ENCODE results near the gene SULF2.
"Not testable (repeated sequence)": the region's sequence is repeated elsewhere in the genome, so short reads cannot be mapped to it uniquely, and the experiment has no call there.

The SULF2 gene
- total RNA-seq = 0 to 0.11 (median 0.04) reads per million in 3 experiments

DNA sequence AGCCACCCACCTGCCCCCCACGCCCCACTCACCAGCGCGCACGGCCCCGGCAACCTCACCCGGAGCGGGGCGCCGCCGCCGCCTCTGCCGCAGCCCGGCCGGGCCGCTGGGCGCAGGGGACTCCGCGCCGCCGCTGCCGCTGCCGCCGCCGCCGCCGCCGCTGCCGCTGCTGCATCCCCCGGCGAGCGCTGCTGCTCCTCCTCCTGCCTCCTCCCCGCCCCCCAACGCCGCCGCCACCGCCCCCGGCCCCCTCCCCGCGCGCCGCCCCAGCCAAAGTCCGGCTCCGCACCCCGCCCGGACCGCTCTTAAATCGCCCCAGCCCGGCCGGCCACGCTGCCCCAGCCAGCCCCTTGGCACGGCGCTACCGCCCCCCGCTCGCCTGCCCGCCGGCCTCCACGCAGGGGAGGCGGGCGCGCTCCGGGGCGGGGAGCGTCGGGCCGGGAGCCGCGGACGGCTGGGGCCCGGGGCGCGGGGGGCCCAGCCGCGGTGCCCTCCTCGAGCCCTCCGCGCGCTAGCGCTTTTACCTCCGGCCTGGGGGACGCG lies at the start of gene SULF2:
TSS of gene SULF2 (minus strand) at position 171 of the 543 bp plus-strand sequence. CDS start 28,118 bp downstream, outside the sequence.
- DNase-seq = no peak

GRCh38 chr20:47831675-47832074 lies 46.4 kb upstream of the SULF2 start:
- DNase-seq = not testable (repeated sequence)

- DNase-seq = not testable (repeated sequence)
Measured at GRCh38 chr20:47826716-47827115, 41.4 kb upstream of the SULF2 start.

- DNase-seq = not testable (repeated sequence)
Measured at GRCh38 chr20:47826006-47826405, 40.7 kb upstream of the SULF2 start.

GRCh38 chr20:47825011-47825762 lies 39.9 kb upstream of the SULF2 start:
- DNase-seq = no peak

DNA sequence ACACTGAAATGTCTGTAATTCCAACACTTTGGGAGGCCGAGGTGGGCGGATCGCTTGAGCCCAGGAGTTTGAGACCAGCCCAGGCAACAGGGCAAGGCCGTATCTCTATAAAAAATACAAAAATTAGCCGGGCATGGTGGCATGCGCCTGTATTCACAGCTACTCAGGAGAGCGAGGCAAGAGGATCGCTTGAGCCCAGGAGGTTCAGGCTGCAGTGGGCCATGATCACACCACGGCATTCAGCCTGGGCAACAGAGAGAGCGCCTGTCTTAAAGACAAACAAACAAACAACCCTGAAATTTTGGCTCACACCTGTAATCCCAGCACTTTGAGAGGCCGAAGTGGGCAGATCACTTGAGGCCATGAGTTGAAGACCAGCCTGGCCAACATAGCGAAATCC lies 38.7 kb upstream of the SULF2 start:
- not testable (repeated sequence) for DNase-seq

DNA sequence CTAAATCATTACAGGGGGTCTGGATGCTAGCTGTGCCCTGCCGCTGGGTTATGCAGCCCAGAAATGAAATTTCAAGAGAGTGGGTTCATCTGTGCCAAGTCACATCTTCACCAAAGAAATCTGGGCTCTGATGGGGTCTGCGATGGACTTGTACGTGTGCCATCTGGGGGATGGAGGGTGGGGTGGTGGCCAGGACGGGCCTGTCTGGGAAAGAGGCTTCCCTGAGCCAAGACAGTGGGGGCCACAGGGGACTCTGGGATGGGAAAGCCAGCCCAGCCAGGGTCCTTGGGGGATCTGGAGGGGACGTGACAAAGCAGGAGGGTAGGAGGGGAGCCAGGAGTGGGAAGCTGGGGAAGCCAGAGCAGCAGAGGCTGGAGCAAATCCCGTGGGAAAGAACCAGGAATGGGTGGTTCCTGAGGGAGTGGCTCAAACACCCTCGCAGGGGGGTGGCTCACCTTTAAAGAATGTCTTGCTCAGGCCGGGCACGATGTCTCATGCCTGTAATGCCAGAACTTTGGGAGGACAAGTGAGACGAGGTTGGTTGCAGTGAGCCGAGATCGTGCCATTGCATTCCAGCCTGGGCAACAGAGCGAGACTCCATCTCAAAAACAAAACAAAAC lies 36.3 kb upstream of the SULF2 start:
- DNase-seq = no peak

DNA sequence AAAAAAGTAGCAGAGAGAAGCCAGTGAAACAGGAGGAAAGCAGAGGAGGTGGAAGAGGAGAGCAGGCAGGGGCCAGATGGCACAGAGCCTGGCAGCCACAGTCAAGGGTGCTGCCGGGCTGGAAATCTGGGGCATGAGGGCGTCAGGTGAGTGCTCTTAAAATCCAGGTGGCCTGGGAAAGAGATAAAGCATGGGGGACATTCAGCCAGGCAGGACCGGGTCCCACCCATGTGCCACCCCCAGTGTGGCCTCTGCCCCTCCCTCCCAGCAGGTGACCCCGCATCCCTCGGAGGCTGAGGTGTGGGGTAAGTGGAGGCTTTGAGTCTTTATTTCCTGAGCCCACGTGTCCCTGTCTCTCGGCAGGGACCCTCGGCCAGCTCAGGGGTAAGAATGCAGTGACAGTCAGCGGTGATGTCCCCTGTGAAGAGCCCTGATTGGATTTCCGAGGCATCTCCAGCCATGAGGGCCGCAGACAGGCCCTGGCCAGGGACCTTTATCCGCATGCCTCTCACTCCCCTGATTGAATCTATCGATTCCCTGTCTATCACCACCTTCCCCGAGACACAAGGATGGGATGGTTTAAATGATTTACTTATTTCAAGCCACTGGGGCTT lies 33.8 kb upstream of the SULF2 start:
- no peak for DNase-seq

GRCh38 chr20:47818466-47818865 lies 33.2 kb upstream of the SULF2 start:
- DNase-seq = no peak

DNA sequence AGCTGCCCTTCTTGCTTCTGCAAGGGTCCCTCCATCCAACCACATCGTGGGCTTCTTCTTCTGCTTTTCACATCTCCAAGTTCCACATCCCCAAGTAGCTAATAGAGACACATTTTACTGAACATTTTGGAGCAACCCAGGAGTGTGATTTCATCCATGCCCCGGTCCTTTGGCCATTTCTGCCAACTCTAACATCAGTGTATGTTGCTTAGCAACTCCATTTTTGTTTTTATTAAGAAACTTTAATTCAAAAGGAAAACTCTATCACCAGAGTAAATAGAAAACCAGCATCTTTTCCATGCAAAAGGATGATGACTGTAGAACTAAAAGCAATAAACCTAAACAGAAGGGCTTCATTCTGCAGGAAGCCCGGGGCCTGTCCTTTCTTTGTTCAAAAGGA lies 32.7 kb upstream of the SULF2 start:
- DNase-seq = no peak

- DNase-seq = no peak
Measured at GRCh38 chr20:47817573-47817972, 32.3 kb upstream of the SULF2 start.

DNA sequence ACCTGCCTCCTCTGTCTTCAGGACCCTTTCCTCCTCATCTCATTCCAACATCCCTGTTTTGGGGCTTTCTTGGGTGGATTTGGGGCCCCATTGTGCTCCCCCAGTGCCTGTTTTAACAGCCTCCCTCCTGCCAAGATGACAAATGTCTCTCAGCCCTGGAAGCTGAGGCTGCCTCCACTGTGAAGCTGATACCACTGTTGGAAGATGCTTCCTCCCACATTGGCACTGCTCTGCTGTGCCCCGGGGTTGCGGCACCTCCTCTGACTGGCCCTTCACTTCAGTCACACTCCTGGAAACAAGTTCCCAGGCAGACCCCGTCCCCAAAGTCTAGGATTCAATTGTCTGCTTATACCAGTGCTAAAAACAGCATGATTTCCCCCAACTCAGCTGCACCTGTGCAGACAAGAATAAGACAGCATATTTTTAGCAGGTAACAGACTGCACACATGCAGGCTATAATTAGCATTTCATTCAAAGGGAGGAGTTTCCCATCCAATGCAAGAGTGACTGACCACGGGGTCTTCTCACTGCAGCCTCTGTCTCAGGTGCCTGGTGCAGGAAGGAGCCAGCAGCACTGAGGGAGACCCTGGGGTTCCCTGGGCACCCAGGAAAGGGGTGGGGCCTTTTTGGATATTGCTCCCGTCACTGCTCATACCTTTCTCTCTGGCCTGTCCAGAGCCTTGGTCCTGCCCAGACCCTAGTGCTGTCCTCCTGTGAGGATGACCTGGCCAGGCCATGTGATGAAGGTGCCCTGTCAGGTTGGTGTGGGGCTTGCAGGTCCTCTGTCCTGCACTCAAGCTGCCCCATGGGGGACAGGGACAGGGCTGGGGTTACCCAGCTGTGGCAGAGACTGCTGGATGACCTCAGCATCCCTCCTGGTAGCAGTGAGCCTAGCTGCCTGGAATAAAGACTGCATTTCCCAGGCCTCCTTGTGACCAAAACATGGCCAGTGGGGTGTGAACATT lies 31.5 kb upstream of the SULF2 start:
- DNase-seq = no peak

- DNase-seq = no peak
Measured at GRCh38 chr20:47815866-47816265, 30.6 kb upstream of the SULF2 start.

- DNase-seq = no peak
Measured at GRCh38 chr20:47815416-47815806, 30.1 kb upstream of the SULF2 start.

DNA sequence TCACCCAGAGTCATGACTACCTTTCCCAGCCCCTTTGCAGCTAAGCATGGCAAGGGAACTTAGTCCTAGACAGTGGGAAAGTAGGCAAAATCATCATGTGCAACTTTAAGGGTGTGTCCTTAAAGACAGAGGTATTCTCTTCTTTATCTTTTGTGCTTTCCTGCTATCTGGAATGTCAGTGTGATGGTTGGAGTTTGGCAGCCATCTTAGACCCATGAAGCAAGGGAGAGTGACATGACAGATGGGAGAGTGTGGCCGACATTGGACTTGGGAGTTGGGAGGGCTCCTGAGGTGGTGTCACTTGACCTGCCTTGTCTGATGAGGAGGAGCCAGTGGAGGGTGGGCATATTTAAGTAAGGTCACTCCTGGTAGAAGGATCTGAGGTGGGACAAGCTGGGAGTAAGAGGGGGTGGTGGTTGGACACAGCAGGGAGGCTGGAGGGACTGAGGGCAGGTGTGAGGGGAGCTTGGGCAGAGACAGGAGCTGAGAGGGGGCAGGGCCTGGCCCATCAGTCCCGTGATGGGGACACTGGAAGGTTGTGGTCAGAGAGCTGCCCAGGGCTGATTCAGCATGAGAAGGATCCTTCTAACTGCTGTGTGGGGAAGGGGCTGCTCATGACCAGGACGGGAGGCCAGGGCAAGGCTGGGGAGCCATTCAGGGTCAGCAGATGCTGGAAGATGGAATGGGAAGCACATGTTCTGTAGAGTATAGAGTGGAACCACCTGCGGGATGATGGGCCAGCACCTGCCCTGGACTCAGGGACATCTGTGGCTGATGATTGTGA lies 29.5 kb upstream of the SULF2 start:
- no peak for DNase-seq

- no peak for DNase-seq
Measured at GRCh38 chr20:47810721-47811347, 25.6 kb upstream of the SULF2 start.

DNA sequence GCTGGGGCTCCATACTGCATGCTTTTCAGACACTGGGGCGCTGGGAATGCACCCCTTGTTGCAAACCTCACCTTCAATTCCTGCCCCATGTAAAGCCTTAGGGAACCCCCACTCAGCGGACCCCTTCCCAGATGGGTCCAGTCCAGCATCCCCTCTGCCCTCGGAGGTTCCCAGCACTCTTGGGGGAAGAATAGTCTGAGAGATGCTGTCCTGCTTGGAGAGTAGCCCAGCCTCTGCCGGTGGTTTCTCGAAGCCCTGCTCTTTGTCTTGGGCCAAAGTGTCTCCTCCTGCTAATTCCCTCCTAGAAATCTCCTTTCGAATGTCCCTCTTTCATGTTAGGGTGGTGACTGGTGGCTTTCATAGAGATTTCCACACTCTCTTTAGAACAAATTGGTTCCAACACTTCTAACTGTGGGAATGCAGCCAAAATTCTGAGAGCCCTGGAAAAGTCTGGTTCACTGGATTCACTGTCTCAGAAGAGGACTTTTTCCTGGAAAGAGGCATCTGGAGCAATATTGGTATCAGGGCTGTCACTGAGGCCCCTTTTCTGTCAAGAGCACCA lies 24.9 kb upstream of the SULF2 start:
- DNase-seq = no peak

DNA sequence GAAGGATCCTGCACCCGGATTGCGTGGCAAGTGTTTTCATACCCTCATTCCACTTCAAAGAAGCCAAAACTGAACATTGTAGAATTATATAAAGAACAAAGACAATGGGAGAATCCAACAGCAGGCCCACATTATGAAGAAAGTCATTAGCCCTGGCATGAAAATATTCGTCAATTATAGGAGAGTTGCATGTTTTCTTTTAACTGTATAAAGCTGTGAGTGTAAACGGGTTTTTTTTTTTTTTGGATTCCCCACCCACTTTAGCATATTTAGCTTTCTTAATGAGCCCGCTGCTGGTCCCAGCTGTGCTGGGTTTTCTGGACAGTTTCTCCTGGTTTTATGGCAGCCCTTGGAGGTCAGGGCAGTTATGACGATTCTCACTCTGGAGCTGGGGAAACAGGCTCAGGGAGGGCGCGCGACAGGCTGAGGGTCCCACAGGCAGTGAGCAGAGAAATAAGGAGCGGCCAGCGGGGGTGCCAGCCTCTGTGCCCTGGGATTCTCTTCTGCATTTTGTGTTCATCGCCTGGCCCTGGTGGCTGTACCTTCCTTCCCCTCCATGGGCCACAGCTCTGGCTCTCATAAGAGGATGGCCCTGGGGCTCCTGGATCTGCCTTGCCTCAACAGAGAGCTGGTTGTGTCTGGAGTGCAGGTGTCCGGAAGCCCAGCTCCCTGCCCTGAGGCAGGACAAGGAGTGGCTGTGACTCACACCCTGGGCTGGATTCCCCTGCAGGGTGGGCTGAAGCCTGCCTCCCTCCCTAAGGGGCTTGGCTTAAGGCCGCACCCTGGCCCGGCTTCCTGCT lies 24.1 kb upstream of the SULF2 start:
- DNase-seq = no peak

DNA sequence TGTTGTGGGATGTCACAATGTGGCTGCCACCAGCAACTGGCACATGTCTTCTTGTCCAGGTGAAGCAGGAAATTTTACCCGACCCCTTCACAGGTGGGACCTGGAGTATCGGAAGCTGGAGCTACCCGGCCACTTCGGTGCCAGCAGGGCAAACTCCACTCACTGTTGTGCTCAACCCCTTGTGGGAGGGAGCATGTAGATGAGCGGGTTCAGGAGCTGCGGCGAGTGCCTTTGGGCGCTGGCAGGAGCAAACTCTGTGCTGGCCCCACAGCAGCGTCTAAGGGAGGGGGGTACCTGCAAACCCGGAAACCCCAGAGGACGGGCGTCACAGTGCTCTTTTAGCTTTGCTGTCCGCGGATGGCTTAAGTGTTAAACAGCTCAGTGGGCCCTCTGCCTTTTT lies 20.7 kb upstream of the SULF2 start:
- no peak for DNase-seq

GRCh38 chr20:47804972-47805371 lies 19.7 kb upstream of the SULF2 start:
- not testable (repeated sequence) for DNase-seq
